ENCODE results near the gene OR4A47. TPM values are rescaled to one million over a fixed set of nuclear protein-coding genes. Genes with fewer than 3 reads are reported as not detected.
"Not testable (repeated sequence)": the region's sequence is repeated elsewhere in the genome, so short reads cannot be mapped to it uniquely, and the experiment has no call there.

OR4A47 gene, protein sequence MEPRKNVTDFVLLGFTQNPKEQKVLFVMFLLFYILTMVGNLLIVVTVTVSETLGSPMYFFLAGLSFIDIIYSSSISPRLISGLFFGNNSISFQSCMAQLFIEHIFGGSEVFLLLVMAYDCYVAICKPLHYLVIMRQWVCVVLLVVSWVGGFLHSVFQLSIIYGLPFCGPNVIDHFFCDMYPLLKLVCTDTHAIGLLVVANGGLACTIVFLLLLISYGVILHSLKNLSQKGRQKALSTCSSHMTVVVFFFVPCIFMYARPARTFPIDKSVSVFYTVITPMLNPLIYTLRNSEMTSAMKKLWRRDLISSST
- total RNA-seq (not detected), polyA plus RNA-seq (not detected)

- H3K4me1 ChIP-seq; FAIRE-seq; ATAC-seq; intact Hi-C loops (cut with DNase I); H3K27ac ChIP-seq; H3K27me3 ChIP-seq; DNase-seq; H3K36me3 ChIP-seq; H3K4me3 ChIP-seq; H3K9me3 ChIP-seq: not testable (repeated sequence)
Observed at GRCh38 chr11:48488493-48488892, at the start of gene OR4A47. TSS of gene OR4A47 (plus strand) at chr11:48488793. CDS start at chr11:48488793, 0 bp downstream.

DNA sequence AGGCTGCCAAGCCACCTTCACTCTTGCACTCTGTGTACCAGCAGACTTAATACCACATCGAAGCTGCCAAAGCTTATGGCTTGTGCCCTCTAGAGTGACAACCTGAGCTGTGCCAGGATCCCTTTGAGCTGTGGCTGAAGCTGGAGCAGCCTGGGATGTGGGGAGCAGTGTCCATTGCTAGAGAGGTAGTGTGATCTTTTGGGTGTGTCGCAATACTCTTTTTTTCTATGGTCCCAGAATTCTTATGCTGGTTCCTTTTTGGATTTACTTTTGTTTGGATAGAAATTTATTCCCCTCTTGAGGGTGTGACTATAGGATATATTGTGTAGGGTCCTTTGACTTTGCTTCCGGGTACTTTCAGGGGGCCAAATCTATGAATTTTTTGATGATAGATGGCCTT, 32.7 kb upstream of the OR4A47 start:
- FAIRE-seq; intact Hi-C loops (cut with DNase I): not testable (repeated sequence)

DNA sequence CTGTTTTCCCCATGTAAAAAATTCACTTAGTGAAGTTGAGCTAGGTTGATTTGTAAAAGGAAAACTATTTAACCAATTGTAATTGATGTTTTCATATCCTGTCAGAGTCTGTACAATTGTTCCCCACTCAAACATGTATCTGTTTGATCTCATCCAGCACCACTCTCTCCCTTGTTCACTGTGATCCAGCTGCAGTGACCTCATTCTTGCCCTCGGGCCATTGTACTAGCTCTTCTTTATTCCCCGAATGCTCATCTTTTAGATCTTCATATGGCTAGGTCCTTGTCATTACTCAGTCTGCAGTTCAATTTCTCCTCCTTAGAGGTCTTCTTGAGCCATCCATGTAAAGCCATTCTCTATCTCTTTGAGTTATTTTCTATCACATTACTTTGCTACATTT, 14.6 kb upstream of the OR4A47 start:
- FAIRE-seq; intact Hi-C loops (cut with DNase I): not testable (repeated sequence)
- 40 to 58% methylated on average over 2 of the region's 2 CpGs for WGBS, 2 donors

More for the DNA sequence above, 32.7 kb upstream of the OR4A47 start:
- not testable (repeated sequence) for H3K4me3 ChIP-seq, H3K4me1 ChIP-seq, H3K27ac ChIP-seq, H3K27me3 ChIP-seq, H3K9me3 ChIP-seq, DNase-seq, H3K36me3 ChIP-seq, ATAC-seq
- 67 to 72% methylated on average over 3 of the region's 3 CpGs for WGBS, 2 donors

GRCh38 chr11:48474703-48475102, 13.9 kb upstream of the OR4A47 start:
- ATAC-seq; H3K27ac ChIP-seq; H3K4me1 ChIP-seq; FAIRE-seq; DNase-seq; H3K36me3 ChIP-seq; H3K9me3 ChIP-seq; H3K27me3 ChIP-seq; intact Hi-C loops (cut with DNase I); H3K4me3 ChIP-seq: not testable (repeated sequence)
- WGBS, 2 donors: 46 to 57% methylated on average over 6 of the region's 6 CpGs

More for the DNA sequence above, 14.6 kb upstream of the OR4A47 start:
- not testable (repeated sequence) for DNase-seq, H3K4me1 ChIP-seq, H3K27ac ChIP-seq, H3K27me3 ChIP-seq, H3K4me3 ChIP-seq, H3K9me3 ChIP-seq, ATAC-seq, H3K36me3 ChIP-seq

- H3K36me3 ChIP-seq; H3K4me1 ChIP-seq; H3K4me3 ChIP-seq; DNase-seq; H3K27ac ChIP-seq; H3K27me3 ChIP-seq; FAIRE-seq; H3K9me3 ChIP-seq; ATAC-seq; intact Hi-C loops (cut with DNase I): not testable (repeated sequence)
Observed at GRCh38 chr11:48506169-48506568, 17.6 kb downstream of the OR4A47 start.

DNA sequence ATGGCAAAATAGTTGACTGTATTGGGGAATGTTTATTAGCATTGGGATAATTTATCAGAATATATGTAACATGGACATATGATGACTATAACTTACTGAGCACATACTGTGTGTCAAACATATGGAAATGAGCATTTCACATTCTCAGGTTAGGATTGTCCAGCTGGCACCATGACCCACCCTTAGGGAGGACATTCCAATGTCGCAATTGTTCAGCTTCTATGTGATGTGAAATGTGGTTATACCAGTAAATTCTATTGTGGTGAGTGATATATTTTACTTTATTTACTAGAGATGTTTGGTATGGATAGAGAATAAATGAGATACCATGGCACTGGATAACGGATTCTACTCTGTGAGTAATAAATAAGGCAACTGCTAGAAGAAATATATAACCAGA, 50.4 kb downstream of the OR4A47 start:
- TF ChIP-seq, protein P1, sequence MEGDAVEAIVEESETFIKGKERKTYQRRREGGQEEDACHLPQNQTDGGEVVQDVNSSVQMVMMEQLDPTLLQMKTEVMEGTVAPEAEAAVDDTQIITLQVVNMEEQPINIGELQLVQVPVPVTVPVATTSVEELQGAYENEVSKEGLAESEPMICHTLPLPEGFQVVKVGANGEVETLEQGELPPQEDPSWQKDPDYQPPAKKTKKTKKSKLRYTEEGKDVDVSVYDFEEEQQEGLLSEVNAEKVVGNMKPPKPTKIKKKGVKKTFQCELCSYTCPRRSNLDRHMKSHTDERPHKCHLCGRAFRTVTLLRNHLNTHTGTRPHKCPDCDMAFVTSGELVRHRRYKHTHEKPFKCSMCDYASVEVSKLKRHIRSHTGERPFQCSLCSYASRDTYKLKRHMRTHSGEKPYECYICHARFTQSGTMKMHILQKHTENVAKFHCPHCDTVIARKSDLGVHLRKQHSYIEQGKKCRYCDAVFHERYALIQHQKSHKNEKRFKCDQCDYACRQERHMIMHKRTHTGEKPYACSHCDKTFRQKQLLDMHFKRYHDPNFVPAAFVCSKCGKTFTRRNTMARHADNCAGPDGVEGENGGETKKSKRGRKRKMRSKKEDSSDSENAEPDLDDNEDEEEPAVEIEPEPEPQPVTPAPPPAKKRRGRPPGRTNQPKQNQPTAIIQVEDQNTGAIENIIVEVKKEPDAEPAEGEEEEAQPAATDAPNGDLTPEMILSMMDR (IDR thresholded peaks at IDR 0.05): no peak

More for the DNA sequence above, 50.4 kb downstream of the OR4A47 start:
- 31 to 47% methylated on average over 2 of the region's 2 CpGs for WGBS, 2 donors
- intact Hi-C loops (cut with DNase I): no loop called here
- DNase-seq: no peak
- Histone ChIP-seq H3K4me3 (no peak overlapping the region), H3K4me1 (no peaks in the 10 kb centered on the region), H3K27ac (no peak overlapping the region), H3K9me3 (peaks cover 0 to 6% (median 0%) of the 10 kb centered on the region in 4 donors), H3K36me3 (no peaks in the 10 kb centered on the region), H3K27me3 (no peaks in the 10 kb centered on the region)
- no peak for ATAC-seq
- FAIRE-seq: no peak

Other genes with a start within 250 kb of the OR4A47 start
- not detected for gene OR4X2, start 243.7 kb upstream of the OR4A47 start, total RNA-seq
- not detected for gene OR4X2, start 243.7 kb upstream of the OR4A47 start, polyA plus RNA-seq
- not detected for gene OR4X1, start 224.9 kb upstream of the OR4A47 start, total RNA-seq
- gene OR4X1, start 224.9 kb upstream of the OR4A47 start, polyA plus RNA-seq: not detected
- not detected for gene OR4S1, start 182.6 kb upstream of the OR4A47 start, total RNA-seq
- not detected for gene OR4S1, start 182.6 kb upstream of the OR4A47 start, polyA plus RNA-seq
- not detected for gene OR4C3, start 163.9 kb upstream of the OR4A47 start, total RNA-seq
- gene OR4C3, start 163.9 kb upstream of the OR4A47 start, polyA plus RNA-seq: not detected
- not detected for gene OR4C5, start 122.3 kb upstream of the OR4A47 start, total RNA-seq
- gene OR4C5, start 122.3 kb upstream of the OR4A47 start, polyA plus RNA-seq: not detected

All from pancreas (tissue), 10 donors.